ENCODE results near the gene MBOAT7. TPM values are rescaled to one million over a fixed set of nuclear protein-coding genes. Genes with fewer than 3 reads are reported as not detected.
"Not testable (repeated sequence)": the region's sequence is repeated elsewhere in the genome, so short reads cannot be mapped to it uniquely, and the experiment has no call there.

Gene MBOAT7
- total RNA-seq, 1 donor from 2014 or later = 60.6 TPM

DNA sequence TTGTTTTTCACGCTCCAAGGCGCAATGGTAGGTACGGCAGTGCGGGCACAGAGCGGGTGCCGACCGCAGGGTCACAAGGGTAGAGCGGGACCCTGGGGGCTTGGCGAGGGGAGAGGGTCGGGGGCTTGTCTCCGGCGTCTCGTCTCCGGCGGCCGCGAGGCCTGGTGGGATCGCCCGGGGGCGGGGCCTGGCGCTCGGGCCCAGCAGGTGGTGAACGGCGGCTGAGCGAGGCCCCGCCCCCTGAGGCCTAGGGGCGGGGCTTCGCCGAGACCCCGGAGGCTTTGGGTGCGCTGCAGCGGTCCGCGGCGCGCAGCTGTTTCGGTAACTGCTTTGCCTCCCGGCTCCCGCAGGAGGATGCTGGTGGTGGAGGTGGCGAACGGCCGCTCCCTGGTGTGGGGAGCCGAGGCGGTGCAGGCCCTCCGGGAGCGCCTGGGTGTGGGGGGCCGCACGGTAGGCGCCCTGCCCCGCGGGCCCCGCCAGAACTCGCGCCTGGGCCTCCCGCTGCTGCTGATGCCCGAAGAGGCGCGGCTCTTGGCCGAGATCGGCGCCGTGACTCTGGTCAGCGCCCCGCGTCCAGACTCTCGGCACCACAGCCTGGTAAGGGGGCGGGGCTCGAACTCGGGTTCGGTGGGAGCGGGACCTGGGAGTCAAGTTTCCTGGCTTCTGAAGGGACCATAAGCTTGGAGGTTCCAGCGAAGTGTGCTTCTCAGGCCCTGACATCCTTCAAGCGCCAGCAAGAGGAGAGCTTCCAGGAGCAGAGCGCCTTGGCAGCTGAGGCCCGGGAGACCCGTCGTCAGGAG, 1.8 kb upstream of the MBOAT7 start, which contains the start of gene TSEN34:
TSEN34 (plus strand) TSS at position 298 of the 800 bp plus-strand sequence; CDS start at position 355, 57 bp downstream.
- intact Hi-C loops (cut with micrococcal nuclease) = loop anchor here (1.0 to 5.0 kb wide), 3 partner anchors 23 to 1089 kb away; partner anchors contain the start of gene ZNF160

- intact Hi-C loops (cut with micrococcal nuclease) = loop anchor here (1.0 to 5.0 kb wide), 11 partner anchors 10 to 1951 kb away; partner anchors contain the start of genes CNOT3, LENG1, MYADM and NDUFA3
Measured at GRCh38 chr19:54190503-54191010, 1.2 kb upstream of the MBOAT7 start.

DNA sequence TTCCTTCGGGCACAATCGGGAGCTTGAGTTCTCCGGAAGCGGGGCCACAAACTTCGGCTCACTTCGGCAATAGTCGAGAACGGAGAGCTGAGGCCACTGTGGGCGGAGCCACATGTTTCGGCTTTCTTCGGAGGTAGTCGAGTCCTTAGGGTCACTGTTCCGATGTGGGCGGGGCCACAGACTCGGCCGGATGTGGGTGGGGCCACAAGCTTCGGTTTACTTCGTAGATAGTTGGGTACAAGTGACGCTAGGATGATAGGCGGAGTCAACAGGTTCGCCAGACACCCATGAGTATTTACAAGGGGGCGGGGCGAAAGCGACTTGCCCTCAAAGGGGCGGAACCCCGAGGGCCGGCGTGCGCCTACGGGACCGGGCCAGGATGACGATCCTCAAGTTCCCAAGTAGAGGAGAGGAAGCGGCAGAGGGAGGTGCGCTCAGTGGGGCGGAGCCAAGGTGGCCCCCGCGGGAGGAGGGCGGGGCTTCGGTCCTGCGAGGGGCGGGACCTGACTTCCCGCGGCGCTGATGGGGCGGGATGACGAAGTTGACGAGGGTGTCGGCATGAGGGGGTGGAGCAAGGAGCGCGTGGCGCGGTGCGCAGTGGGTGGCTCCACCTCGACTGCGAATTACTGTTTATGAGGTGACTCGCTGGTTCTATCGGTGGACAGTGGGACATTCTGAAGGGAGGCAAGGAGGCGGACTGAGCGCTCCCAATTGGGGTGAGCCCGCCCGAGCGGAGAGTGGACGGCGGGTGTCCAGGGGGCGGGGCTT, 539 bp upstream of the MBOAT7 start:
- intact Hi-C loops (cut with micrococcal nuclease) = loop anchor here (1.0 to 5.0 kb wide), 17 partner anchors 10 to 1951 kb away; partner anchors contain the start of genes CNOT3, FIZ1, KMT5C and LENG1

GRCh38 chr19:54188215-54188871, 1.0 kb downstream of the MBOAT7 start:
- intact Hi-C loops (cut with micrococcal nuclease) = loop anchor here (2.0 kb wide), 1 partner anchor 20 kb away; no protein-coding TSS in a partner anchor

GRCh38 chr19:54186934-54187381, 2.4 kb downstream of the MBOAT7 start:
- intact Hi-C loops (cut with micrococcal nuclease) = no loop called here

- intact Hi-C loops (cut with micrococcal nuclease) = no loop called here
Measured at GRCh38 chr19:54186351-54186750, 3.0 kb downstream of the MBOAT7 start.

DNA sequence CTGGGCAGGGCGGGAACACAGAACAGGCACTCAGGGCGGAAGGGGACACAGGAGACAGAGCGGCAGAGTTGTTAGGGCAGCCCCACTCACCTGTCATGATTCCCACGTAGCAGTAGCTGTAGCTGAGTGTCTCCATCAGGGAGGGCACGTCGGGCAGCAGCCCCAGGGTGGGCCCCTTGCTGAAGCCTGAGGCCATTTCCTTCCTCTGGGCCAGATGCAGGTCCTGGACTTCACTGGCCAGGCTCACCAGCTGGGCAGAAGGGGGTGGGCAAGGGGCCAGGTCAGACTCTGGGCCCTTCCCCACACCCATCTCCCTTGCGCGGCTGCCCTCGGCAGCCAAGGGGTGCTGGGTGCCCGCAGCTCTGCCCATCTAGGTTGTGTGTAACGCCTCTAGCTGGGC, 5.9 kb downstream of the MBOAT7 start:
- intact Hi-C loops (cut with micrococcal nuclease) = no loop called here

- intact Hi-C loops (cut with micrococcal nuclease) = not testable (repeated sequence)
Measured at GRCh38 chr19:54181894-54182293, 7.5 kb downstream of the MBOAT7 start.

GRCh38 chr19:54180691-54181091, 8.7 kb downstream of the MBOAT7 start:
- intact Hi-C loops (cut with micrococcal nuclease) = no loop called here

- intact Hi-C loops (cut with micrococcal nuclease) = no loop called here
Measured at GRCh38 chr19:54179921-54180461, 9.4 kb downstream of the MBOAT7 start.

- intact Hi-C loops (cut with micrococcal nuclease) = no loop called here
Measured at GRCh38 chr19:54179262-54179852, 10.0 kb downstream of the MBOAT7 start.

DNA sequence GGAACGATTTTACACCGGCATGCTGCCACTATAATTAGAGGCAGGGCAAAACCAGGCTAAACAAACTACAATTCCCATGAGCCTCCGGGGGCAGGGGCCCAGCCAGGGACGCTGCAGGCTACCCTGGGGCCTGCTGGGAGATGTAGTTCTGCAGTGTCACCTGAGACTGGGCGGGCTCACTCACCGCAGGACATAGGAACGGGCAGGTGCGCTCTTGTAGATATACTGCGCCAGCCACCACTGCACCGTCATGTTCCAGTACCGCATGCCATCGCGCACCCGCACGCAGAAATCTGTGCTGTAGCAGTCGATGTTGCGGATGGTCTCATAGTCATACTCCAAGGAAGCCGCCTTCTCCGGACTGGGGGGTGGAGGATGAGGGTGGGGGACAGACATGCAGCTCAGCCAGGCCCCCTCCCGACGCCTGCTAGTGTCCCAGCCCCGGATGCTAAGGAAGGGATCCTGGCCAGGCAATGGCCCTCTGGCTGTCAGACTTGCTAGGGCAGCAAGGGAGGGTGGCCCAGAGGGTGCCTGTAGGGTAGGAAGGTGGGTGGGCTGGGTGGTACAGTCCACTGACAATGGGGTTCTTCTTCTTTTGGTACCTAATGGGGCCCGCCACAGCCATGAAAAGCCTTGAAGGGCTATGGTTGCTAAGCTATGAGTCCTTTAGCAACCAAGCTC, 10.7 kb downstream of the MBOAT7 start:
- intact Hi-C loops (cut with micrococcal nuclease) = loop anchor here (1.0 kb wide), 1 partner anchor 11 kb away; the partner anchor contains the start of gene MBOAT7

DNA sequence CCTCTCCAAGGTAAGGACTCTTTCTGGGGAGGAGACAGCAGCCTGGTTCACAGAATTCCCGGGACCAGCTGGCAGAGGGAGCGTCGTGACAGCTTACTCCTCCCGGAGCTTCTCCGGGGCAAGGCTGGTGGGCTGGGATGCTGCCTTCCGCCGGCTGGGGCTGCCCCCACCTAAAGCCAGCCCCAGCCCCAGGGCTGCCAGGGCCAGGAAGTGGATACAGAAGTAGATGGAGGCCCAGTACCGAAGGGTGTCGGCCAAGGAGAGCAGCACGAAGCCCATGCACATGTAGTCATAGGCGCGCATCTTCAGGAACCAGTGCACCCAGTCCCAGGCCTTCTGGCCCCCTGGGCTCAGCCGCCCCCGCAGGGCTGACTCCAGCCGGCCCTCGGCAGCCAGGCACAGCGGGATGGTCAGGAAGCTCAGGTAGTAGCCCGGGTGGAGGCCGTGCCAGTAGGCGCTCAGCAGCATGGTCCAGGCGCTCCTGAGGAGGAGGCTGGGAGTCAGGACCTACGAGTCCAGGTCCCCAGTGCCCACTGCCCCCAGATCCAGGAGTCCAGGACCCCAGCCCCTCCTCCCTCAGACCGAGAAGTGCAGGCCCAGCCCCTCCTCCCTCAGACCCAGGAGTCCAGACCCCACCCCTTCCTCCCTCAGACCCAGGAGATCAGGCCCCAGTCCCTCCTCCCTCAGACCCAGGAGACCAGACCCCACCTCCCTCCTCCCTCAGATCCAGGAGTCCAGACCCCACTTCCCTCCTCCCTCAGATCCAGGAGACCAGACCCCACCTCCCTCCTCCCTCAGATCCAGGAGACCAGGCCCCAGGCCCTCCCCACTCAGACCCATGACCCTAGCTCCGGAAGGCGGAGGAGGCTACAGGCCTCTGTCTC, 15.2 kb downstream of the MBOAT7 start:
- intact Hi-C loops (cut with micrococcal nuclease) = no loop called here

- intact Hi-C loops (cut with micrococcal nuclease) = no loop called here
Measured at GRCh38 chr19:54173359-54173699, 16.1 kb downstream of the MBOAT7 start.

GRCh38 chr19:54172471-54173358, 16.7 kb downstream of the MBOAT7 start, which contains the start of gene TMC4:
TMC4 (minus strand) TSS chr19:54173160; CDS start chr19:54173117, 43 bp downstream.
- intact Hi-C loops (cut with micrococcal nuclease) = no loop called here

GRCh38 chr19:54171736-54172431, 17.5 kb downstream of the MBOAT7 start:
- intact Hi-C loops (cut with micrococcal nuclease) = not testable (repeated sequence)

DNA sequence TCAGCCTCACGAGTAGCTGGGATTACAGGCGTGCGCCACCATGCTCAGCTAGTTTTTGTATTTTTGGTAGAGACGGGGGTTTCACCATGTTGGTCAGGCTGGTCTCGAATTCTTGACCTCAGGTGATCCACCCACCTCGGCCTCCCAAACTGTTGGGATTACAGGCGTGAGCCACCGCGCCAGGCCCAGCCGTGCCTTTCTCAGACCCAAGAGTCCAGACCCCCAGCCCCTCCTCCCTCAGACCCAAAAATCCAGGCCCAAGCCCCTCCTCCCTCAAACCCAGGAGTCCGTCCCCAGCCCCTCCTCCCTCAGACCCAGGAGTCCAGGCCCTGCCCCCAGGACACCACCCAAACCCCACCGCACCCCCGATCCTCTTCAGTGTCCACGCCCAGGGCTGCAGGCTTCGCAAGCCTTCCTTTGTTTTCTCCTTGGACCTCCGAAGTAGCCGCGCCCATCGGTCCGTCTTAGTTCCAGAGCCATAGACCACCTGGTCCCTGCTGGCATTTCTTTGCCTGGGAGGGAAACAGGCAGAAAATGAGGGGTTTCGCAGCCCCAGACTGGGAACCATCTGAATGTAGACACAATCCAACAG, 20.1 kb downstream of the MBOAT7 start:
- intact Hi-C loops (cut with micrococcal nuclease) = no loop called here

Measured in T-helper 1 cell treated with Interleukin-12 subunit alpha and Interleukin-12 subunit beta and Interleukin-4 antibody, amounts not matched to agents 30 ng/mL and 1 ng/mL, for 36 hours (primary cell).